PC-9 (cell line): ENCODE measurements around the gene SKA1. TPM values are rescaled to one million over a fixed set of nuclear protein-coding genes. Genes with fewer than 3 reads are reported as not detected.

Experiments
- BruUV-seq: library from RNA; stranded (reverse); fragments of 400-500 nt; replicated peaks from 2 replicates; lab custom pipeline; 2021; lab: Mats Ljungman, UMichigan
- CTCF ChIA-PET: fragments of 300-600 bp; sonication (Branson Sonifier 250); formaldehyde crosslinking; loops from one replicate; lab custom pipeline; 2022; ENCODE audit warnings: antibody characterized with exemption; lab: Charles Lee
- POLR2A ChIA-PET: fragments of 300-600 bp; sonication (Branson Sonifier 250); formaldehyde crosslinking; loops from one replicate; lab custom pipeline; 2022; ENCODE audit warnings: antibody characterized with exemption; ENCODE audit not compliant: unreplicated experiment; lab: Charles Lee
- DNase-seq, 2 experiments: peaks; one replicate each; pipeline versions ENCODE4 v3.0.0 to v3.0.0-alpha.2; 2015 to 2022; ENCODE audit warnings: mixed read lengths in 1 of 2
- H2AFZ ChIP-seq: fragments of 200-600 bp; sonication (generic); 2 replicates; pipeline ENCODE4 v1.8.1; 2017; ENCODE audit warnings: antibody characterized with exemption
- H3F3A ChIP-seq: fragments of 200-600 bp; sonication (generic); 2 replicates; pipeline ENCODE4 v1.8.1; 2017; ENCODE audit warnings: antibody characterized with exemption, mild to moderate bottlenecking, low read depth; ENCODE audit not compliant: insufficient read depth
- H3K27ac ChIP-seq: fragments of 200-600 bp; sonication (generic); 2 replicates; pipeline ENCODE4 v1.6.1; 2016; ENCODE audit warnings: mixed run types
- H3K27me3 ChIP-seq: fragments of 200-600 bp; sonication (generic); 2 replicates; pipeline ENCODE4 v1.6.1; 2016; ENCODE audit warnings: low read depth, mixed run types; ENCODE audit not compliant: insufficient read depth
- H3K36me3 ChIP-seq: fragments of 200-600 bp; sonication (generic); 2 replicates; pipeline ENCODE4 v1.6.1; 2016; ENCODE audit warnings: low read depth, mixed run types
- H3K4me1 ChIP-seq: fragments of 200-600 bp; sonication (generic); replicated peaks from 2 replicates; pipeline ENCODE4 v1.6.1; 2016; ENCODE audit warnings: mixed run types; ENCODE audit not compliant: insufficient read depth
- H3K4me2 ChIP-seq: fragments of 200-600 bp; sonication (generic); 2 replicates; pipeline ENCODE4 v1.6.1; 2017; ENCODE audit warnings: mixed run types
- H3K4me3 ChIP-seq: fragments of 200-600 bp; sonication (generic); 2 replicates; pipeline ENCODE4 v1.6.1; 2016; ENCODE audit warnings: mixed run types
- H3K79me2 ChIP-seq: fragments of 200-600 bp; sonication (generic); 2 replicates; pipeline ENCODE4 v1.6.1; 2017; ENCODE audit warnings: low read depth, mixed run types
- H3K9me2 ChIP-seq: fragments of 200-600 bp; sonication (generic); 2 replicates; pipeline ENCODE4 v1.8.1; 2017; ENCODE audit warnings: mild to moderate bottlenecking; ENCODE audit not compliant: insufficient read depth
- H3K9me3 ChIP-seq: fragments of 200-600 bp; sonication (generic); 2 replicates; pipeline ENCODE4 v1.8.1; 2016; ENCODE audit warnings: low read depth; ENCODE audit not compliant: insufficient read depth
- H4K20me1 ChIP-seq: fragments of 200-600 bp; sonication (generic); 2 replicates; pipeline ENCODE4 v1.8.1; 2017; ENCODE audit not compliant: insufficient read depth
- CTCF ChIP-seq: fragments of 200-600 bp; sonication (generic); conservative IDR thresholded peaks from 2 replicates; pipeline ENCODE4 v1.6.1; 2017; ENCODE audit warnings: mixed run types, antibody characterized with exemption, mild to moderate bottlenecking, moderate library complexity
- EZH2 ChIP-seq: fragments of 200-600 bp; sonication (generic); IDR thresholded peaks from 2 replicates; pipeline ENCODE4 v1.8.0; 2017; ENCODE audit warnings: antibody characterized with exemption, low read depth
- intact Hi-C: fragments of 100-400 bp; cut with micrococcal nuclease; formaldehyde crosslinking; loops from one replicate; pipeline ENCODE4 v1.10.0; 2022; ENCODE audit not compliant: unreplicated experiment
- total RNA-seq: library from RNA; stranded (reverse); gene quantifications from 2 replicates; pipeline ENCODE4 v1.2.3, GENCODE V29; 2021

The SKA1 gene
- total RNA-seq, 1 experiment from 2014 or later: 18.3 TPM

- no peak overlapping the region for H3K27ac ChIP-seq
- no peaks in the 10 kb centered on the region for H3K79me2 ChIP-seq
- no TSS peak for BruUV-seq
- H2AFZ ChIP-seq: no peak overlapping the region
- no peak for TF ChIP-seq EZH2
- TF ChIP-seq CTCF: no peak
- no peak for DNase-seq
- ChIA-PET POLR2A (no interaction called here), CTCF (no interaction called here)
- H3K36me3 ChIP-seq: no peaks in the 10 kb centered on the region
- H3K4me3 ChIP-seq: no peak overlapping the region
- H3K27me3 ChIP-seq: 0 out of 2 replicates have a peak, but pooled peaks cover 6% of the 10 kb centered on the region
- no peaks in the 10 kb centered on the region for H3F3A ChIP-seq
- H4K20me1 ChIP-seq: no peaks in the 10 kb centered on the region
- H3K9me2 ChIP-seq: no peaks in the 10 kb centered on the region
- H3K9me3 ChIP-seq: no peaks in the 10 kb centered on the region
- no peaks in the 10 kb centered on the region for H3K4me1 ChIP-seq
- intact Hi-C loops: no loop called here
- H3K4me2 ChIP-seq: no peak overlapping the region
These were observed 43.2 kb upstream of the SKA1 start for GRCh38 chr18:50331691-50332090.

GRCh38 chr18:50334546-50335152, 40.2 kb upstream of the SKA1 start:
- no peak overlapping the region for H3K27ac ChIP-seq
- no peak overlapping the region for H2AFZ ChIP-seq
- no peaks in the 10 kb centered on the region for H3K79me2 ChIP-seq
- H3K4me3 ChIP-seq: no peak overlapping the region
- no peaks in the 10 kb centered on the region for H3K9me2 ChIP-seq
- DNase-seq: no peak
- CTCF ChIA-PET: no interaction called here
- H4K20me1 ChIP-seq: no peaks in the 10 kb centered on the region
- peaks cover 4% of the 10 kb centered on the region for H3K27me3 ChIP-seq
- H3K9me3 ChIP-seq: no peaks in the 10 kb centered on the region
- BruUV-seq: no TSS peak
- no peaks in the 10 kb centered on the region for H3K36me3 ChIP-seq
- H3K4me1 ChIP-seq: no peaks in the 10 kb centered on the region
- no peaks in the 10 kb centered on the region for H3F3A ChIP-seq
- TF ChIP-seq EZH2 (no peak), CTCF (no peak)
- POLR2A ChIA-PET: no interaction called here
- H3K4me2 ChIP-seq: no peak overlapping the region
- intact Hi-C loops: no loop called here

- H3K9me3 ChIP-seq: no peaks in the 10 kb centered on the region
- H3K4me1 ChIP-seq: no peaks in the 10 kb centered on the region
- H4K20me1 ChIP-seq: no peaks in the 10 kb centered on the region
- H3K4me3 ChIP-seq: no peak overlapping the region
- ChIA-PET POLR2A (no interaction called here), CTCF (no interaction called here)
- H2AFZ ChIP-seq: no peak overlapping the region
- no TSS peak for BruUV-seq
- no peaks in the 10 kb centered on the region for H3F3A ChIP-seq
- no peak overlapping the region for H3K27ac ChIP-seq
- intact Hi-C loops: no loop called here
- TF ChIP-seq EZH2 (no peak), CTCF (no peak)
- no peak for DNase-seq
- H3K4me2 ChIP-seq: no peak overlapping the region
- no peaks in the 10 kb centered on the region for H3K79me2 ChIP-seq
- H3K36me3 ChIP-seq: no peaks in the 10 kb centered on the region
- peaks cover 4% of the 10 kb centered on the region for H3K27me3 ChIP-seq
- H3K9me2 ChIP-seq: no peaks in the 10 kb centered on the region
These were observed 36.7 kb upstream of the SKA1 start for GRCh38 chr18:50338122-50338521.
